Right kidney (tissue), 1 donor: ENCODE data around the gene DUSP7.

Experiments used
- DNase-seq: peaks from one replicate; pipeline ENCODE4 v3.0.0-alpha.2; 2016

DUSP7 gene

GRCh38 chr3:52068730-52069129 lies 12.4 kb upstream of the DUSP7 start:
- no peak for DNase-seq

GRCh38 chr3:52068055-52068571 lies 11.7 kb upstream of the DUSP7 start:
- peak; percentile 72 for DNase-seq

- no peak for DNase-seq
Observed at GRCh38 chr3:52067526-52067925, 11.2 kb upstream of the DUSP7 start.

GRCh38 chr3:52067046-52067445 lies 10.7 kb upstream of the DUSP7 start:
- no peak for DNase-seq

GRCh38 chr3:52065264-52065756 lies 8.9 kb upstream of the DUSP7 start:
- no peak for DNase-seq

- DNase-seq: no peak
Observed at GRCh38 chr3:52064561-52064960, 8.2 kb upstream of the DUSP7 start.

- DNase-seq: no peak
Observed at GRCh38 chr3:52063026-52063723, 6.8 kb upstream of the DUSP7 start.

- DNase-seq: no peak
Observed at GRCh38 chr3:52062505-52062904, 6.1 kb upstream of the DUSP7 start.

GRCh38 chr3:52061121-52061910 lies 4.9 kb upstream of the DUSP7 start:
- no peak for DNase-seq

GRCh38 chr3:52059781-52060180 lies 3.4 kb upstream of the DUSP7 start:
- no peak for DNase-seq

GRCh38 chr3:52057812-52058495 lies 1.6 kb upstream of the DUSP7 start:
- DNase-seq: no peak

GRCh38 chr3:52056968-52057811 lies 819 bp upstream of the DUSP7 start:
- DNase-seq: peak; percentile 93

- peak; percentile 79 for DNase-seq
Observed at GRCh38 chr3:52055537-52056351, 627 bp downstream of the DUSP7 start.

GRCh38 chr3:52054661-52055511 lies 1.5 kb downstream of the DUSP7 start:
- DNase-seq: peak; percentile 54

- DNase-seq: peak; percentile 43
Observed at GRCh38 chr3:52053307-52054304, 2.8 kb downstream of the DUSP7 start.

- DNase-seq: peak; percentile 52
Observed at GRCh38 chr3:52052831-52053306, 3.5 kb downstream of the DUSP7 start.

GRCh38 chr3:52051444-52051843 lies 4.9 kb downstream of the DUSP7 start:
- DNase-seq: no peak

GRCh38 chr3:52050571-52050970 lies 5.8 kb downstream of the DUSP7 start:
- no peak for DNase-seq

GRCh38 chr3:52049503-52049902 lies 6.9 kb downstream of the DUSP7 start:
- DNase-seq: no peak
